Endothelial cell of umbilical vein (primary cell): Measurements from ENCODE around the gene PRIMPOL.

Source experiments
- EZH2 ChIP-seq: IDR thresholded peaks from 2 replicates; pipeline ENCODE4 v1.6.1; 2012; ENCODE audit warnings: borderline replicate concordance, low read depth, mild to moderate bottlenecking, moderate library complexity, low read length, inconsistent platforms; ENCODE audit not compliant: severe bottlenecking
- FOS ChIP-seq: IDR thresholded peaks from 2 replicates; pipeline ENCODE4 v1.6.1; 2011; ENCODE audit warnings: mild to moderate bottlenecking, low read length, moderate library complexity, borderline replicate concordance; ENCODE audit not compliant: insufficient read depth
- GATA2 ChIP-seq: IDR thresholded peaks from 2 replicates; pipeline ENCODE4 v1.7.0; 2011; ENCODE audit warnings: low read depth, mild to moderate bottlenecking, moderate library complexity, mixed read lengths, low read length; ENCODE audit not compliant: insufficient read length, insufficient read depth
- JUN ChIP-seq: IDR thresholded peaks from 2 replicates; pipeline ENCODE4 v1.6.1; 2011; ENCODE audit warnings: borderline replicate concordance, low read depth; ENCODE audit not compliant: insufficient read length, insufficient read depth
- MYC ChIP-seq: IDR thresholded peaks from one replicate; pipeline ENCODE4 v1.6.1; 2011; ENCODE audit warnings: mild to moderate bottlenecking, low read depth, low read length
- POLR2A ChIP-seq: IDR thresholded peaks from 2 replicates; pipeline ENCODE4 v1.6.1; 2012; ENCODE audit warnings: low read depth, mild to moderate bottlenecking, control low read depth, low read length
- POLR2AphosphoS5 ChIP-seq: IDR thresholded peaks from 2 replicates; pipeline ENCODE4 v1.6.1; 2012; ENCODE audit warnings: low read depth, mild to moderate bottlenecking, control low read depth, low read length, moderate library complexity; ENCODE audit not compliant: insufficient read depth
- TF ChIP-seq, protein P1 (sequence below), 2 donors: IDR thresholded peaks; 1 replicate in 1 of 2; 2 replicates in 1 of 2; pipeline ENCODE4 v1.5.1; 2011; ENCODE audit warnings: low read length in 2 of 2, mild to moderate bottlenecking in 2 of 2, moderate library complexity in 2 of 2, control low read depth in 1 of 2, inconsistent platforms in 1 of 2, low read depth in 1 of 2; ENCODE audit not compliant: insufficient read depth in 1 of 2; ENCODE audit errors: extremely low read depth in 1 of 2
- TF ChIP-seq, protein P2 (sequence below): IDR thresholded peaks from 2 replicates; pipeline ENCODE4 v1.6.1; 2011; ENCODE audit not compliant: insufficient read depth, insufficient read length

DNA sequence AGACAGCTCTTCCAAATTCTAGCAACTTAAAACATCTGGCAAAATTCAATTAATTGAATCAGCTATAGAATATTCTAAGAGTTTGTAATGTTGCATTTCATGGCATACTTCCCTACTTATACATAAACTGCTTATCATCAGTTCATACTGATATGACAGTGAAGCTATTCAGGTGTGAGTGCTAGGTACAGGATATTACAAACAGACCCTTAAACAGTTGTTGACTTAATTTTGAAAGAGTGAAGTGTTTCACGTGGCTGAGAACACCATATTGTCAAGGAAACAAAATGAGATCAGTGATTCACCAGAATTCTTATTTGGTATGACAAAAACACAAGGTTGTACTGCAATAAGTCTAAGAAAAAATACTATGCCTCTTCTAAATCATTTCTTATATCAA lies 56.9 kb downstream of the PRIMPOL start:
- TF ChIP-seq POLR2AphosphoS5 (no peak), EZH2 (no peak), POLR2A (no peak), JUN (no peak), MYC (no peak), FOS (no peak), GATA2 (no peak)
- TF ChIP-seq, protein P1, sequence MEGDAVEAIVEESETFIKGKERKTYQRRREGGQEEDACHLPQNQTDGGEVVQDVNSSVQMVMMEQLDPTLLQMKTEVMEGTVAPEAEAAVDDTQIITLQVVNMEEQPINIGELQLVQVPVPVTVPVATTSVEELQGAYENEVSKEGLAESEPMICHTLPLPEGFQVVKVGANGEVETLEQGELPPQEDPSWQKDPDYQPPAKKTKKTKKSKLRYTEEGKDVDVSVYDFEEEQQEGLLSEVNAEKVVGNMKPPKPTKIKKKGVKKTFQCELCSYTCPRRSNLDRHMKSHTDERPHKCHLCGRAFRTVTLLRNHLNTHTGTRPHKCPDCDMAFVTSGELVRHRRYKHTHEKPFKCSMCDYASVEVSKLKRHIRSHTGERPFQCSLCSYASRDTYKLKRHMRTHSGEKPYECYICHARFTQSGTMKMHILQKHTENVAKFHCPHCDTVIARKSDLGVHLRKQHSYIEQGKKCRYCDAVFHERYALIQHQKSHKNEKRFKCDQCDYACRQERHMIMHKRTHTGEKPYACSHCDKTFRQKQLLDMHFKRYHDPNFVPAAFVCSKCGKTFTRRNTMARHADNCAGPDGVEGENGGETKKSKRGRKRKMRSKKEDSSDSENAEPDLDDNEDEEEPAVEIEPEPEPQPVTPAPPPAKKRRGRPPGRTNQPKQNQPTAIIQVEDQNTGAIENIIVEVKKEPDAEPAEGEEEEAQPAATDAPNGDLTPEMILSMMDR (IDR thresholded peaks at IDR 0.05; ENCODE audit: extremely low read depth in 1 of 2, insufficient read depth in 1 of 2, low read depth in 1 of 2, low read length in 2 of 2) = no peak
- TF ChIP-seq, protein P2, sequence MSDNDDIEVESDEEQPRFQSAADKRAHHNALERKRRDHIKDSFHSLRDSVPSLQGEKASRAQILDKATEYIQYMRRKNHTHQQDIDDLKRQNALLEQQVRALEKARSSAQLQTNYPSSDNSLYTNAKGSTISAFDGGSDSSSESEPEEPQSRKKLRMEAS = no peak
